ENCODE data around the gene PCSK6.

DNA sequence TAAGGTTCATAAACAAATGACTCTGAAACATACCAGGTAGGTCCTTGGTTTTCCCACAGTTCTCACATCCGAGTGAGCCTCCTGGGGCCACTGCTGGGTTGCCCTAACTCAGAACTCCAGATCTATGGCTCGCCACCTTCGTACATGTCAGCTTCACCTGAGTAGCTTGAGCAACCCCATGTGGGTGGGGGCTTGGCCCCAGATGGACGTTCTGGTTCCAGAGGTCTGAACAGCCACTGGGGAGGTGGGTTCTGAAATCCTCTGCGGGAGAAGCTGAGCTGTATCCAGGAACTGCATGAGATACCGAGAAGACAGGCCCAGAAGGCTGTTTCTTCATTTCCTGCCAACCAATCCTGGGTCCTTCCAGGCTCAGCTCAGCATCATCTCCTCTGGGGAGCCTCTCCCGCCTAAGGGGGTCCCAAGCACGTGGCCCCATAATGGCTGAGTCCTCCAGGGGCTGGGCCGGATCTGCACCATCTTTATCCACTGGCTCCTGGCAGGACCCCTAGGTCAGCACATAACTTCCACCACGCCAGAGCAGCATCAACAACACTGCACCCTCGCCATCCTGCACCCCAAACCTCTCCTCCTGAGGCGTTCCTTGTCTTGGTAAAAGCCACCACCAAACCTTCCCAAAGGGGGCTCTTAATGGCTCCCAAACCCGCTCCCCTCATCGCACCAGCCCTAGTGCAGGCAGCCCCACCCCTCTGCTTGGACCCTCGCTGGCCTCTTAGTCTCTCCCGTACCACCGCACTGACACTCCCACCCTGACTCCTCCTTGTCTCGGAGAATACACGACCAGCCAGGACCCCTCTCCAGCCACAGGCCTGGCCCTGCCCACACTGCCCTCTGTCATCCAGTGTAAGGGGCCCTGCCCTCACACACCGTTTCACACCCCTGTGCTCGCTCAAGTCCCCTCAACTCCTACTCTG is 39.8 kb downstream of the PCSK6 start:
- no peak for TF ChIP-seq EZH2phosphoT487 (conservative IDR thresholded peaks at IDR 0.05; ENCODE audit: low read length)
- TF ChIP-seq, protein P1, sequence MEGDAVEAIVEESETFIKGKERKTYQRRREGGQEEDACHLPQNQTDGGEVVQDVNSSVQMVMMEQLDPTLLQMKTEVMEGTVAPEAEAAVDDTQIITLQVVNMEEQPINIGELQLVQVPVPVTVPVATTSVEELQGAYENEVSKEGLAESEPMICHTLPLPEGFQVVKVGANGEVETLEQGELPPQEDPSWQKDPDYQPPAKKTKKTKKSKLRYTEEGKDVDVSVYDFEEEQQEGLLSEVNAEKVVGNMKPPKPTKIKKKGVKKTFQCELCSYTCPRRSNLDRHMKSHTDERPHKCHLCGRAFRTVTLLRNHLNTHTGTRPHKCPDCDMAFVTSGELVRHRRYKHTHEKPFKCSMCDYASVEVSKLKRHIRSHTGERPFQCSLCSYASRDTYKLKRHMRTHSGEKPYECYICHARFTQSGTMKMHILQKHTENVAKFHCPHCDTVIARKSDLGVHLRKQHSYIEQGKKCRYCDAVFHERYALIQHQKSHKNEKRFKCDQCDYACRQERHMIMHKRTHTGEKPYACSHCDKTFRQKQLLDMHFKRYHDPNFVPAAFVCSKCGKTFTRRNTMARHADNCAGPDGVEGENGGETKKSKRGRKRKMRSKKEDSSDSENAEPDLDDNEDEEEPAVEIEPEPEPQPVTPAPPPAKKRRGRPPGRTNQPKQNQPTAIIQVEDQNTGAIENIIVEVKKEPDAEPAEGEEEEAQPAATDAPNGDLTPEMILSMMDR (IDR thresholded peaks at IDR 0.05; ENCODE audit: insufficient read depth, low read length, poor library complexity, severe bottlenecking), result no peak
